Suprapubic skin (tissue), 4 donors: ENCODE data around the gene RASGEF1C.

ENCODE experiments used
- CTCF ChIP-seq, 2 donors: fragments of 200-600 bp in 1 of 2; fragments of 450-650 bp in 1 of 2; sonication (generic) in 1 of 2; IDR thresholded peaks; one replicate each; pipeline ENCODE4 v1.5.1; 2016 to 2019; ENCODE audit warnings: antibody characterized with exemption in 2 of 2, mild to moderate bottlenecking in 1 of 2, moderate library complexity in 1 of 2
- POLR2A ChIP-seq, 2 donors: fragments of 450-650 bp; IDR thresholded peaks; one replicate each; pipeline ENCODE4 v1.6.1; 2017; ENCODE audit warnings: antibody characterized with exemption in 2 of 2, mild to moderate bottlenecking in 2 of 2, moderate library complexity in 2 of 2
- POLR2AphosphoS5 ChIP-seq, 3 donors: sonication (generic); formaldehyde crosslinking; IDR thresholded peaks; one replicate each; pipeline ENCODE4 v1.6.1; 2017; ENCODE audit warnings: antibody characterized with exemption in 3 of 3

DNA sequence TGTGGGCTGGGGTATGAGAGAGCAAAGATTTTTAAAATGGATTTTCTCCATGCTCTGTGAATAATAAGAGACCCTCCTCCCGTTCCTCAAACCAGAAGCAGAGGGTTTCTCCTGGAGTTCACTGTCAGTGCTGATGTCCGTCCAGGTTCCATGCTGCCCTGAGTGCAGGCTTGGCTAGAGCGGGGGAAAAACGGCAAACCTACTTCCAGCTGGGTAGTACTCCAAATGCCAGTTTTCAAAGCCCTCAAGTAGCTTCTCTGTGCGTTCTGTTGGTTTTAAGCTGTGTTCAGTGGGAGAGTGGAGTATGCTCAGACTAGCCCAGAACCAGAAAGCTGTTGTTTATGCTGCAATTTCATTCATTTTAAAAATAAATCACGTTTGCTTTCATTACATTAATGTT lies 40.3 kb downstream of the RASGEF1C start:
- no peak for TF ChIP-seq CTCF (IDR thresholded peaks at IDR 0.05)
- no peak for TF ChIP-seq POLR2AphosphoS5 (IDR thresholded peaks at IDR 0.05)
- no peak for TF ChIP-seq POLR2A (IDR thresholded peaks at IDR 0.05)
